Measurements from ENCODE around the gene RAB39A.

Gene RAB39A

GRCh38 chr11:107988397-107989158, 60.3 kb downstream of the RAB39A start:
- no peak for DNase-seq (ENCODE audit: low spot score)
- no peak for TF ChIP-seq CTCF (IDR thresholded peaks at IDR 0.05; ENCODE audit: borderline replicate concordance, control extremely low read depth, extremely low read depth, insufficient read depth, missing control alignments)
- in situ Hi-C loops (cut with MboI; ENCODE audit: low sequenced_read_pairs, unreplicated experiment), result no loop called here

GRCh38 chr11:107991868-107992414, 63.7 kb downstream of the RAB39A start:
- no peak for TF ChIP-seq CTCF (IDR thresholded peaks at IDR 0.05; ENCODE audit: borderline replicate concordance, control extremely low read depth, extremely low read depth, insufficient read depth, missing control alignments)
- in situ Hi-C loops (cut with MboI; ENCODE audit: low sequenced_read_pairs, unreplicated experiment), result no loop called here
- DNase-seq (ENCODE audit: low spot score), result no peak

- no peak for TF ChIP-seq CTCF (IDR thresholded peaks at IDR 0.05; ENCODE audit: borderline replicate concordance, control extremely low read depth, extremely low read depth, insufficient read depth, missing control alignments)
- in situ Hi-C loops (cut with MboI; ENCODE audit: low sequenced_read_pairs, unreplicated experiment), result no loop called here
- no peak for DNase-seq (ENCODE audit: low spot score)
Observed at GRCh38 chr11:107996006-107996776, 67.9 kb downstream of the RAB39A start.

- DNase-seq (ENCODE audit: low spot score), result no peak
- no peak for TF ChIP-seq CTCF (IDR thresholded peaks at IDR 0.05; ENCODE audit: borderline replicate concordance, control extremely low read depth, extremely low read depth, insufficient read depth, missing control alignments)
- in situ Hi-C loops (cut with MboI; ENCODE audit: low sequenced_read_pairs, unreplicated experiment), result no loop called here
Observed at GRCh38 chr11:107998761-107999160, 70.5 kb downstream of the RAB39A start.

- peak; percentile 45 for TF ChIP-seq CTCF (IDR thresholded peaks at IDR 0.05; ENCODE audit: borderline replicate concordance, control extremely low read depth, extremely low read depth, insufficient read depth, missing control alignments)
- DNase-seq (ENCODE audit: low spot score), result peak; percentile 76
- in situ Hi-C loops (cut with MboI; ENCODE audit: low sequenced_read_pairs, unreplicated experiment), result loop anchor here (25.0 kb wide), 1 partner anchor 662 kb away; the partner anchor contains the start of gene DDX10
Observed at GRCh38 chr11:107999759-108000455, 71.7 kb downstream of the RAB39A start.

- no peak for TF ChIP-seq CTCF (IDR thresholded peaks at IDR 0.05; ENCODE audit: borderline replicate concordance, control extremely low read depth, extremely low read depth, insufficient read depth, missing control alignments)
- DNase-seq (ENCODE audit: low spot score), result no peak
- in situ Hi-C loops (cut with MboI; ENCODE audit: low sequenced_read_pairs, unreplicated experiment), result loop anchor here (25.0 kb wide), 1 partner anchor 660 kb away; the partner anchor contains the start of gene DDX10
Observed at GRCh38 chr11:108002476-108002875, 74.2 kb downstream of the RAB39A start.
